H1 (cell line): ENCODE results near the gene BNIP5.

Experiments
- BACH1 ChIP-seq: IDR thresholded peaks from 2 replicates; pipeline ENCODE4 v1.6.1; 2012; ENCODE audit warnings: low read length, improper control_type of control experiment
- EP300 ChIP-seq, 2 experiments: IDR thresholded peaks; 1 replicate in 1 of 2; 2 replicates in 1 of 2; pipeline ENCODE4 v1.6.1; 2011 to 2012; ENCODE audit warnings: low read depth in 2 of 2, low read length in 2 of 2, mild to moderate bottlenecking in 2 of 2, borderline replicate concordance in 1 of 2, inconsistent platforms in 1 of 2, moderate library complexity in 1 of 2
- POLR2A ChIP-seq, 2 experiments: IDR thresholded peaks; 1 replicate in 1 of 2; 2 replicates in 1 of 2; pipeline ENCODE4 v1.6.1; 2011; ENCODE audit warnings: low read depth in 2 of 2, low read length in 2 of 2, mild to moderate bottlenecking in 2 of 2; ENCODE audit errors: control extremely low read depth in 1 of 2
- SP2 ChIP-seq: IDR thresholded peaks from 2 replicates; pipeline ENCODE4 v1.6.1; 2012; ENCODE audit warnings: mild to moderate bottlenecking, low read length, inconsistent platforms
- SUZ12 ChIP-seq: fragments of 200-600 bp; sonication (generic); IDR thresholded peaks from 2 replicates; pipeline ENCODE4 v1.6.1; 2012; ENCODE audit warnings: mild to moderate bottlenecking, inconsistent platforms, low read length, moderate library complexity, mixed read lengths
- YY1 ChIP-seq: IDR thresholded peaks from 2 replicates; pipeline ENCODE4 v1.6.1; 2011; ENCODE audit warnings: low read depth, mild to moderate bottlenecking, low read length
- ZNF274 ChIP-seq: IDR thresholded peaks from 2 replicates; pipeline ENCODE4 v1.7.0; 2012; ENCODE audit warnings: low read length, borderline replicate concordance; ENCODE audit errors: extremely low read depth
- TF ChIP-seq, protein P1 (sequence below), 3 experiments: IDR thresholded peaks; 1 replicate in 2 of 3; 2 replicates in 1 of 3; pipeline versions ENCODE4 v1.5.1 to v1.6.1; 2011; ENCODE audit warnings: low read length in 3 of 3, mild to moderate bottlenecking in 3 of 3, inconsistent platforms in 2 of 3, low read depth in 1 of 3, moderate library complexity in 1 of 3; ENCODE audit not compliant: insufficient read depth in 1 of 3; ENCODE audit errors: control extremely low read depth in 1 of 3

DNA sequence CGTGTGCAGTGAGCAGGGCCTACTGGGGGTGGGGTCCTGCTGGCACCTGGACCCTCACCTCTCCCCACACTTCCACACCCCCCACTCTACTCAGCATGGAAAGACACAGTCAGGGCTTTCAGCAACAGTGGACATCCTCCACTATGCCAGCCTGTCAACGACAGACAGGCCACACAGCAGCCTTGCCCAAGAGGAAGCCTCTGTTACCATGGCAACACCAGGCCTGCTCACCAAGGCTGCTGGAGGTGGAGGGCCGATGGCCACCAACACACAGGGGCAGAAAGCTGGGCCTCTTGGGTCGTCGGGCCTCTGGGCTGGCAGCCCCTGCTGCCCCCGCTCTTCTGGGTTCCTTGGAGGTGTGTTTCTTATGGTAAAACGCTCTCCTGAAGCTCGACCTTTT is 13.6 kb downstream of the BNIP5 start:
- TF ChIP-seq BACH1 (no peak), YY1 (no peak), EP300 (IDR thresholded peaks at IDR 0.05; ENCODE audit: borderline replicate concordance in 1 of 2, low read depth in 2 of 2, low read length in 2 of 2) (no peak), POLR2A (IDR thresholded peaks at IDR 0.05; ENCODE audit: control extremely low read depth in 1 of 2, low read depth in 2 of 2, low read length in 2 of 2) (no peak), SUZ12 (no peak), SP2 (no peak), ZNF274 (no peak)
- TF ChIP-seq, protein P1, sequence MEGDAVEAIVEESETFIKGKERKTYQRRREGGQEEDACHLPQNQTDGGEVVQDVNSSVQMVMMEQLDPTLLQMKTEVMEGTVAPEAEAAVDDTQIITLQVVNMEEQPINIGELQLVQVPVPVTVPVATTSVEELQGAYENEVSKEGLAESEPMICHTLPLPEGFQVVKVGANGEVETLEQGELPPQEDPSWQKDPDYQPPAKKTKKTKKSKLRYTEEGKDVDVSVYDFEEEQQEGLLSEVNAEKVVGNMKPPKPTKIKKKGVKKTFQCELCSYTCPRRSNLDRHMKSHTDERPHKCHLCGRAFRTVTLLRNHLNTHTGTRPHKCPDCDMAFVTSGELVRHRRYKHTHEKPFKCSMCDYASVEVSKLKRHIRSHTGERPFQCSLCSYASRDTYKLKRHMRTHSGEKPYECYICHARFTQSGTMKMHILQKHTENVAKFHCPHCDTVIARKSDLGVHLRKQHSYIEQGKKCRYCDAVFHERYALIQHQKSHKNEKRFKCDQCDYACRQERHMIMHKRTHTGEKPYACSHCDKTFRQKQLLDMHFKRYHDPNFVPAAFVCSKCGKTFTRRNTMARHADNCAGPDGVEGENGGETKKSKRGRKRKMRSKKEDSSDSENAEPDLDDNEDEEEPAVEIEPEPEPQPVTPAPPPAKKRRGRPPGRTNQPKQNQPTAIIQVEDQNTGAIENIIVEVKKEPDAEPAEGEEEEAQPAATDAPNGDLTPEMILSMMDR (IDR thresholded peaks at IDR 0.05; ENCODE audit: control extremely low read depth in 1 of 3, insufficient read depth in 1 of 3, low read depth in 1 of 3, low read length in 3 of 3): no peak
